Gastrocnemius medialis (tissue), 4 donors: Measurements from ENCODE around the gene MNAT1.

Experiments used
- POLR2A ChIP-seq, 2 donors: fragments of 450-650 bp; IDR thresholded peaks; one replicate each; pipeline ENCODE4 v1.6.1; 2017; ENCODE audit warnings: antibody characterized with exemption in 2 of 2, mild to moderate bottlenecking in 2 of 2, moderate library complexity in 2 of 2
- TF ChIP-seq, protein P1 (sequence below), 5 experiments: fragments of 450-650 bp in 3 of 5; fragments of 200-600 bp in 2 of 5; sonication (generic) in 2 of 5; IDR thresholded peaks in 4 of 5; conservative IDR thresholded peaks in 1 of 5; 1 replicate in 4 of 5; 2 replicates in 1 of 5; pipeline ENCODE4 v1.5.1; 2016 to 2019; ENCODE audit warnings: antibody characterized with exemption in 5 of 5, mild to moderate bottlenecking in 3 of 5, moderate library complexity in 3 of 5

DNA sequence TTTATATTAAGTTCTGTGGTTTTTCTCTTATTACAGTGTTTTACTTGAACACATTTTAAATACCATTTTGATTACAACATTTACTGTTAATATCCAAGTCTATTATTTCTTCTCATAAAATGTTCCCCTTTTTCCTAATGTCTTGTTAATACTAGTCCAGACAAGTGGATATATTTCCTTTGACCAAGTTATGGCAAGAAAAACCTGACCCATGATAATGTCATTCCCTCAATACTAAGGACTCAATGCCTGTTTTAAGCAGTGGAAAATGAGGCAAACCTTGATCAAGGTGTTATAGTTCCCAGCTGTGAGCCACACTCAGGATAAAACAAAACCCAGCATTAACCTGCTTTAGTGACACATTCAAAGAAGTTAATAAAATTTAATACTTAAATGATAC, 234.1 kb downstream of the MNAT1 start:
- TF ChIP-seq, protein P1, sequence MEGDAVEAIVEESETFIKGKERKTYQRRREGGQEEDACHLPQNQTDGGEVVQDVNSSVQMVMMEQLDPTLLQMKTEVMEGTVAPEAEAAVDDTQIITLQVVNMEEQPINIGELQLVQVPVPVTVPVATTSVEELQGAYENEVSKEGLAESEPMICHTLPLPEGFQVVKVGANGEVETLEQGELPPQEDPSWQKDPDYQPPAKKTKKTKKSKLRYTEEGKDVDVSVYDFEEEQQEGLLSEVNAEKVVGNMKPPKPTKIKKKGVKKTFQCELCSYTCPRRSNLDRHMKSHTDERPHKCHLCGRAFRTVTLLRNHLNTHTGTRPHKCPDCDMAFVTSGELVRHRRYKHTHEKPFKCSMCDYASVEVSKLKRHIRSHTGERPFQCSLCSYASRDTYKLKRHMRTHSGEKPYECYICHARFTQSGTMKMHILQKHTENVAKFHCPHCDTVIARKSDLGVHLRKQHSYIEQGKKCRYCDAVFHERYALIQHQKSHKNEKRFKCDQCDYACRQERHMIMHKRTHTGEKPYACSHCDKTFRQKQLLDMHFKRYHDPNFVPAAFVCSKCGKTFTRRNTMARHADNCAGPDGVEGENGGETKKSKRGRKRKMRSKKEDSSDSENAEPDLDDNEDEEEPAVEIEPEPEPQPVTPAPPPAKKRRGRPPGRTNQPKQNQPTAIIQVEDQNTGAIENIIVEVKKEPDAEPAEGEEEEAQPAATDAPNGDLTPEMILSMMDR (IDR thresholded peaks at IDR 0.05 in 4 of 5, conservative IDR thresholded peaks at IDR 0.05 in 1 of 5), result no peak
- no peak for TF ChIP-seq POLR2A (IDR thresholded peaks at IDR 0.05)
